Endothelial cell of umbilical vein (primary cell): ENCODE data around the gene ASTN1. TPM values are rescaled to one million over a fixed set of nuclear protein-coding genes. Genes with fewer than 3 reads are reported as not detected.

ENCODE experiments used
- BruUV-seq: library from RNA; stranded (reverse); fragments of 400-500 nt; replicated peaks from 2 replicates; lab custom pipeline; 2021; lab: Mats Ljungman, UMichigan
- CTCF ChIA-PET: fragments of 300-600, 350-600 bp; sonication (Branson Sonifier 250); formaldehyde crosslinking; loops from one replicate; lab custom pipeline; 2021; ENCODE audit warnings: antibody characterized with exemption, inconsistent platforms; lab: Charles Lee
- POLR2A ChIA-PET: fragments of 300-600, 350-600 bp; sonication (Branson Sonifier 250); formaldehyde crosslinking; loops from one replicate; lab custom pipeline; 2021; ENCODE audit warnings: antibody characterized with exemption, inconsistent platforms; lab: Charles Lee
- DNase-seq: peaks from one replicate; pipeline ENCODE4 v3.0.0-alpha.2; 2011; ENCODE audit warnings: low read depth, low spot score
- FAIRE-seq: peaks from 2 replicates; lab custom pipeline; 2011; peaks lifted over from hg19 to GRCh38; lab: Jason Lieb, UNC
- H2AFZ ChIP-seq: 2 replicates; pipeline ENCODE4 v1.6.0; 2012; ENCODE audit warnings: low read depth, low read length, control low read depth, inconsistent platforms
- H3K27ac ChIP-seq: 2 replicates; pipeline ENCODE4 v1.5.1; 2011; ENCODE audit warnings: low read depth, mild to moderate bottlenecking, control low read depth, low read length, moderate library complexity; ENCODE audit not compliant: insufficient read depth
- H3K27me3 ChIP-seq, 2 experiments: 2 replicates each; pipeline versions ENCODE4 v1.6.0 to v1.6.1; 2011; ENCODE audit warnings: low read length in 2 of 2, mixed read lengths in 1 of 2; ENCODE audit not compliant: control insufficient read depth in 2 of 2, insufficient read depth in 2 of 2
- H3K36me3 ChIP-seq, 2 experiments: 2 replicates in 1 of 2; 3 replicates in 1 of 2; pipeline ENCODE4 v1.5.1; 2011; ENCODE audit warnings: low read length in 2 of 2, mild to moderate bottlenecking in 1 of 2, moderate library complexity in 1 of 2; ENCODE audit not compliant: control insufficient read depth in 2 of 2, insufficient read depth in 2 of 2; ENCODE audit errors: extremely low read depth in 1 of 2
- H3K4me1 ChIP-seq: 3 replicates; pipeline ENCODE4 v1.5.1; 2011; ENCODE audit warnings: mild to moderate bottlenecking, low read length; ENCODE audit not compliant: control insufficient read depth, insufficient read depth; ENCODE audit errors: extremely low read depth
- H3K4me2 ChIP-seq: 2 replicates; pipeline ENCODE4 v1.6.1; 2011; ENCODE audit warnings: low read length, control low read depth, mixed read lengths; ENCODE audit not compliant: insufficient read depth
- H3K4me3 ChIP-seq, 3 experiments: fragments of 200-600 bp in 1 of 3; sonication (generic), shearing (Covaris generic) in 1 of 3; replicated peaks in 1 of 3; 2 replicates each; pipeline ENCODE4 v1.5.1; 2011 to 2016; ENCODE audit warnings: control low read depth in 3 of 3, low read length in 3 of 3, mild to moderate bottlenecking in 2 of 3, inconsistent platforms in 1 of 3, low read depth in 1 of 3, moderate library complexity in 1 of 3; ENCODE audit not compliant: insufficient read depth in 1 of 3
- H3K79me2 ChIP-seq: 2 replicates; pipeline ENCODE4 v1.6.0; 2012; ENCODE audit warnings: low read length, inconsistent platforms; ENCODE audit not compliant: control insufficient read depth, insufficient read depth
- H3K9ac ChIP-seq: replicated peaks from 2 replicates; pipeline ENCODE3; 2011; ENCODE audit warnings: low read length, control low read depth; ENCODE audit not compliant: insufficient read depth; ENCODE audit errors: extremely low read depth
- H3K9me1 ChIP-seq: replicated peaks from 3 replicates; pipeline ENCODE4 v1.6.0; 2011; ENCODE audit warnings: mild to moderate bottlenecking, low read length; ENCODE audit not compliant: control insufficient read depth, insufficient read depth; ENCODE audit errors: extremely low read depth
- H3K9me3 ChIP-seq: replicated peaks from 2 replicates; pipeline ENCODE4 v1.5.1; 2012; ENCODE audit warnings: low read length, inconsistent platforms; ENCODE audit not compliant: control insufficient read depth, insufficient read depth
- H4K20me1 ChIP-seq: replicated peaks from 2 replicates; pipeline ENCODE3; 2011; ENCODE audit warnings: mild to moderate bottlenecking, low read length; ENCODE audit not compliant: control insufficient read depth, insufficient read depth; ENCODE audit errors: extremely low read depth
- CTCF ChIP-seq, 2 donors: IDR thresholded peaks; 1 replicate in 1 of 2; 2 replicates in 1 of 2; pipeline ENCODE4 v1.5.1; 2011; ENCODE audit warnings: low read length in 2 of 2, mild to moderate bottlenecking in 2 of 2, moderate library complexity in 2 of 2, control low read depth in 1 of 2, inconsistent platforms in 1 of 2, low read depth in 1 of 2; ENCODE audit not compliant: insufficient read depth in 1 of 2; ENCODE audit errors: extremely low read depth in 1 of 2
- EZH2 ChIP-seq: IDR thresholded peaks from 2 replicates; pipeline ENCODE4 v1.6.1; 2012; ENCODE audit warnings: borderline replicate concordance, low read depth, mild to moderate bottlenecking, moderate library complexity, low read length, inconsistent platforms; ENCODE audit not compliant: severe bottlenecking
- FOS ChIP-seq: IDR thresholded peaks from 2 replicates; pipeline ENCODE4 v1.6.1; 2011; ENCODE audit warnings: mild to moderate bottlenecking, low read length, moderate library complexity, borderline replicate concordance; ENCODE audit not compliant: insufficient read depth
- GATA2 ChIP-seq: IDR thresholded peaks from 2 replicates; pipeline ENCODE4 v1.7.0; 2011; ENCODE audit warnings: low read depth, mild to moderate bottlenecking, moderate library complexity, mixed read lengths, low read length; ENCODE audit not compliant: insufficient read length, insufficient read depth
- JUN ChIP-seq: IDR thresholded peaks from 2 replicates; pipeline ENCODE4 v1.6.1; 2011; ENCODE audit warnings: borderline replicate concordance, low read depth; ENCODE audit not compliant: insufficient read length, insufficient read depth
- MAX ChIP-seq: IDR thresholded peaks from 2 replicates; pipeline ENCODE4 v1.6.1; 2011; ENCODE audit not compliant: insufficient read depth, insufficient read length
- MYC ChIP-seq: IDR thresholded peaks from one replicate; pipeline ENCODE4 v1.6.1; 2011; ENCODE audit warnings: mild to moderate bottlenecking, low read depth, low read length
- POLR2A ChIP-seq: IDR thresholded peaks from 2 replicates; pipeline ENCODE4 v1.6.1; 2012; ENCODE audit warnings: low read depth, mild to moderate bottlenecking, control low read depth, low read length
- POLR2AphosphoS5 ChIP-seq: IDR thresholded peaks from 2 replicates; pipeline ENCODE4 v1.6.1; 2012; ENCODE audit warnings: low read depth, mild to moderate bottlenecking, control low read depth, low read length, moderate library complexity; ENCODE audit not compliant: insufficient read depth
- dilution Hi-C: fragments of 300-500 bp; cut with MboI; formaldehyde crosslinking; loops from one replicate; pipeline ENCODE4 v1.15.0; 2019; ENCODE audit warnings: low sequenced_read_pairs; ENCODE audit not compliant: extremely low pct_ligation_motif_present
- intact Hi-C: fragments of 100-400 bp; cut with micrococcal nuclease; formaldehyde crosslinking; loops from one replicate; pipeline ENCODE4 v1.10.0; 2022
- polyA plus RNA-seq, 4 experiments: library from polyadenylated mRNA; depleted of rRNA in 3 of 4; stranded (reverse) in 3 of 4; unstranded in 1 of 4; fragments of >200 nt; gene quantifications; 2 replicates each; pipeline versions ENCODE4 v1.2.1 to v1.2.3, GENCODE V29; 2011 to 2012; ENCODE audit warnings: missing spikeins in 1 of 4
- total RNA-seq: library from RNA; stranded (reverse); gene quantifications from 2 replicates; pipeline ENCODE4 v1.2.3, GENCODE V29; 2021

The ASTN1 gene
- total and polyA plus RNA-seq, 2 donors (not counting 3 experiments of a cell fraction or from before 2014, with no cell fraction given) = 0.04 TPM; not detected in 1

- H3K4me3 ChIP-seq = no peak overlapping the region
- H4K20me1 ChIP-seq = no peaks in the 10 kb centered on the region
- H3K27me3 ChIP-seq = no peaks in the 10 kb centered on the region
- H3K9me3 ChIP-seq = no peaks in the 10 kb centered on the region
- no peaks in the 10 kb centered on the region for H3K36me3 ChIP-seq
- TF ChIP-seq CTCF (IDR thresholded peaks at IDR 0.05; ENCODE audit: extremely low read depth in 1 of 2, insufficient read depth in 1 of 2, low read depth in 1 of 2, low read length in 2 of 2) (no peak), FOS (no peak), POLR2A (no peak), POLR2AphosphoS5 (no peak), JUN (no peak), MAX (no peak), EZH2 (no peak), MYC (no peak), GATA2 (no peak)
- H3K9ac ChIP-seq = no peak overlapping the region
- POLR2A ChIA-PET = no interaction called here
- no peak overlapping the region for H3K4me2 ChIP-seq
- FAIRE-seq (no peak), DNase-seq (no peak)
- CTCF ChIA-PET = no interaction called here
- no peaks in the 10 kb centered on the region for H3K4me1 ChIP-seq
- dilution Hi-C loops = no loop called here
- no TSS peak for BruUV-seq
- no peak overlapping the region for H2AFZ ChIP-seq
- no peaks in the 10 kb centered on the region for H3K9me1 ChIP-seq
- no peak overlapping the region for H3K27ac ChIP-seq
- intact Hi-C loops = no loop called here
- no peaks in the 10 kb centered on the region for H3K79me2 ChIP-seq
Observed at GRCh38 chr1:176869577-176869976, 294.9 kb downstream of the ASTN1 start.
